HepG2 (cell line): ENCODE results near the gene FAM114A1.
A peak's percentile ranks its signal among the peaks of the same experiment; 100 is the strongest.

Experiments
- EP300 ChIP-seq, 3 experiments: sonication (generic) in 1 of 3; formaldehyde crosslinking in 1 of 3; IDR thresholded peaks; 2 replicates each; pipeline versions ENCODE4 v1.5.1 to v1.6.1; 2011 to 2020; ENCODE audit warnings: low read depth in 2 of 3, low read length in 2 of 3, borderline replicate concordance in 1 of 3, improper control_type of control experiment in 1 of 3, mild to moderate bottlenecking in 1 of 3, missing genetic modification reagents in 1 of 3, moderate library complexity in 1 of 3
- FOSL1 ChIP-seq: sonication (generic); formaldehyde crosslinking; IDR thresholded peaks from 2 replicates; pipeline ENCODE4 v1.9.0; 2021; ENCODE audit warnings: missing genetic modification reagents, borderline replicate concordance
- FOXA1 ChIP-seq, 2 experiments: fragments of 450-650 bp in 1 of 2; sonication (generic) in 1 of 2; formaldehyde crosslinking in 1 of 2; IDR thresholded peaks; 2 replicates each; pipeline versions ENCODE4 v1.4.0 to v1.6.1; 2016 to 2020; ENCODE audit warnings: missing genetic modification reagents in 1 of 2
- MAZ ChIP-seq, 2 experiments: sonication (generic) in 1 of 2; formaldehyde crosslinking in 1 of 2; IDR thresholded peaks; 2 replicates each; pipeline versions ENCODE4 v1.5.0 to v1.6.1; 2012 to 2020; ENCODE audit warnings: low read depth in 2 of 2, mild to moderate bottlenecking in 2 of 2, borderline replicate concordance in 1 of 2, improper control_type of control experiment in 1 of 2, low read length in 1 of 2, missing genetic modification reagents in 1 of 2, moderate library complexity in 1 of 2
- MXI1 ChIP-seq: IDR thresholded peaks from 3 replicates; pipeline ENCODE4 v1.6.1; 2012; ENCODE audit warnings: low read depth, low read length, inconsistent platforms, borderline replicate concordance
- NBN ChIP-seq: fragments of 450-650 bp; conservative IDR thresholded peaks from 2 replicates; pipeline ENCODE4 v1.6.1; 2017
- NFE2L2 ChIP-seq: fragments of 150-350 bp; IDR thresholded peaks from 2 replicates; pipeline ENCODE4 v1.6.1; 2014; ENCODE audit warnings: low read length
- POLR2AphosphoS5 ChIP-seq: IDR thresholded peaks from 2 replicates; pipeline ENCODE4 v1.6.1; 2012; ENCODE audit warnings: low read depth, low read length
- PRDM4 ChIP-seq: sonication (generic); formaldehyde crosslinking; IDR thresholded peaks from 2 replicates; pipeline ENCODE4 v1.9.0; 2021; ENCODE audit warnings: missing genetic modification reagents, borderline replicate concordance
- ZMYM4 ChIP-seq: sonication (generic); formaldehyde crosslinking; IDR thresholded peaks from 2 replicates; pipeline ENCODE4 v1.8.1; 2023; ENCODE audit warnings: mild to moderate bottlenecking, missing genetic modification reagents
- ZNF136 ChIP-seq: sonication (generic); formaldehyde crosslinking; IDR thresholded peaks from 2 replicates; pipeline ENCODE4 v1.8.1; 2022; ENCODE audit warnings: low read depth, mild to moderate bottlenecking, moderate library complexity, missing genetic modification reagents
- TF ChIP-seq, protein P1 (sequence below): sonication (generic); formaldehyde crosslinking; IDR thresholded peaks from 2 replicates; pipeline ENCODE4 v1.8.1; 2022; ENCODE audit warnings: low read depth, mild to moderate bottlenecking, missing genetic modification reagents
- TF ChIP-seq, protein P2 (sequence below): sonication (generic); formaldehyde crosslinking; IDR thresholded peaks from 2 replicates; pipeline ENCODE4 v1.5.1; 2020; ENCODE audit warnings: mild to moderate bottlenecking, missing genetic modification reagents, moderate library complexity

- TF ChIP-seq, protein P1, sequence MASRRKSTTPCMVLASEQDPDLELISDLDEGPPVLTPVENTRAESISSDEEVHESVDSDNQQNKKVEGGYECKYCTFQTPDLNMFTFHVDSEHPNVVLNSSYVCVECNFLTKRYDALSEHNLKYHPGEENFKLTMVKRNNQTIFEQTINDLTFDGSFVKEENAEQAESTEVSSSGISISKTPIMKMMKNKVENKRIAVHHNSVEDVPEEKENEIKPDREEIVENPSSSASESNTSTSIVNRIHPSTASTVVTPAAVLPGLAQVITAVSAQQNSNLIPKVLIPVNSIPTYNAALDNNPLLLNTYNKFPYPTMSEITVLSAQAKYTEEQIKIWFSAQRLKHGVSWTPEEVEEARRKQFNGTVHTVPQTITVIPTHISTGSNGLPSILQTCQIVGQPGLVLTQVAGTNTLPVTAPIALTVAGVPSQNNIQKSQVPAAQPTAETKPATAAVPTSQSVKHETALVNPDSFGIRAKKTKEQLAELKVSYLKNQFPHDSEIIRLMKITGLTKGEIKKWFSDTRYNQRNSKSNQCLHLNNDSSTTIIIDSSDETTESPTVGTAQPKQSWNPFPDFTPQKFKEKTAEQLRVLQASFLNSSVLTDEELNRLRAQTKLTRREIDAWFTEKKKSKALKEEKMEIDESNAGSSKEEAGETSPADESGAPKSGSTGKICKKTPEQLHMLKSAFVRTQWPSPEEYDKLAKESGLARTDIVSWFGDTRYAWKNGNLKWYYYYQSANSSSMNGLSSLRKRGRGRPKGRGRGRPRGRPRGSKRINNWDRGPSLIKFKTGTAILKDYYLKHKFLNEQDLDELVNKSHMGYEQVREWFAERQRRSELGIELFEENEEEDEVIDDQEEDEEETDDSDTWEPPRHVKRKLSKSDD, result no peak
- no peak for TF ChIP-seq PRDM4 (CRISPR knock-in tag)
- no peak for TF ChIP-seq FOXA1 (IDR thresholded peaks at IDR 0.05)
- no peak for TF ChIP-seq FOXA1 (CRISPR knock-in tag; IDR thresholded peaks at IDR 0.05)
- peak; percentile 15; the same call in 1 of the 2 replicates for TF ChIP-seq POLR2AphosphoS5
- TF ChIP-seq NBN, result no peak
- no peak for TF ChIP-seq ZNF136 (CRISPR knock-in tag)
- no peak for TF ChIP-seq EP300 (IDR thresholded peaks at IDR 0.05; ENCODE audit: low read depth in 2 of 2, low read length in 2 of 2)
- TF ChIP-seq EP300 (CRISPR knock-in tag; IDR thresholded peaks at IDR 0.05; ENCODE audit: borderline replicate concordance), result no peak
- TF ChIP-seq, protein P2, sequence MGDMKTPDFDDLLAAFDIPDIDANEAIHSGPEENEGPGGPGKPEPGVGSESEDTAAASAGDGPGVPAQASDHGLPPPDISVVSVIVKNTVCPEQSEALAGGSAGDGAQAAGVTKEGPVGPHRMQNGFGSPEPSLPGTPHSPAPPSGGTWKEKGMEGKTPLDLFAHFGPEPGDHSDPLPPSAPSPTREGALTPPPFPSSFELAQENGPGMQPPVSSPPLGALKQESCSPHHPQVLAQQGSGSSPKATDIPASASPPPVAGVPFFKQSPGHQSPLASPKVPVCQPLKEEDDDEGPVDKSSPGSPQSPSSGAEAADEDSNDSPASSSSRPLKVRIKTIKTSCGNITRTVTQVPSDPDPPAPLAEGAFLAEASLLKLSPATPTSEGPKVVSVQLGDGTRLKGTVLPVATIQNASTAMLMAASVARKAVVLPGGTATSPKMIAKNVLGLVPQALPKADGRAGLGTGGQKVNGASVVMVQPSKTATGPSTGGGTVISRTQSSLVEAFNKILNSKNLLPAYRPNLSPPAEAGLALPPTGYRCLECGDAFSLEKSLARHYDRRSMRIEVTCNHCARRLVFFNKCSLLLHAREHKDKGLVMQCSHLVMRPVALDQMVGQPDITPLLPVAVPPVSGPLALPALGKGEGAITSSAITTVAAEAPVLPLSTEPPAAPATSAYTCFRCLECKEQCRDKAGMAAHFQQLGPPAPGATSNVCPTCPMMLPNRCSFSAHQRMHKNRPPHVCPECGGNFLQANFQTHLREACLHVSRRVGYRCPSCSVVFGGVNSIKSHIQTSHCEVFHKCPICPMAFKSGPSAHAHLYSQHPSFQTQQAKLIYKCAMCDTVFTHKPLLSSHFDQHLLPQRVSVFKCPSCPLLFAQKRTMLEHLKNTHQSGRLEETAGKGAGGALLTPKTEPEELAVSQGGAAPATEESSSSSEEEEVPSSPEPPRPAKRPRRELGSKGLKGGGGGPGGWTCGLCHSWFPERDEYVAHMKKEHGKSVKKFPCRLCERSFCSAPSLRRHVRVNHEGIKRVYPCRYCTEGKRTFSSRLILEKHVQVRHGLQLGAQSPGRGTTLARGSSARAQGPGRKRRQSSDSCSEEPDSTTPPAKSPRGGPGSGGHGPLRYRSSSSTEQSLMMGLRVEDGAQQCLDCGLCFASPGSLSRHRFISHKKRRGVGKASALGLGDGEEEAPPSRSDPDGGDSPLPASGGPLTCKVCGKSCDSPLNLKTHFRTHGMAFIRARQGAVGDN, result no peak
- TF ChIP-seq NFE2L2, result no peak
- no peak for TF ChIP-seq ZMYM4 (CRISPR knock-in tag)
- no peak for TF ChIP-seq MXI1
- no peak for TF ChIP-seq MAZ (IDR thresholded peaks at IDR 0.05; ENCODE audit: borderline replicate concordance, low read depth, low read length)
- no peak for TF ChIP-seq MAZ (CRISPR knock-in tag; IDR thresholded peaks at IDR 0.05; ENCODE audit: low read depth)
- no peak for TF ChIP-seq FOSL1
Measured at GRCh38 chr4:38871593-38871992, 4.0 kb downstream of the FAM114A1 start.
